Measurements from ENCODE around the gene ATF7IP.

ATF7IP gene

GRCh38 chr12:14325716-14326343, 39.7 kb upstream of the ATF7IP start:
- Histone ChIP-seq H3K4me3 (ENCODE audit: low read depth, low read length) (no peak overlapping the region), H3K36me3 (ENCODE audit: control insufficient read depth in 2 of 2, insufficient read depth in 1 of 2, low read length in 2 of 2) (no peaks in the 10 kb centered on the region), H3K27ac (ENCODE audit: extremely low read depth, low read depth, low read length) (no peak overlapping the region), H3K4me1 (ENCODE audit: control insufficient read depth, insufficient read depth, low read length) (no peaks in the 10 kb centered on the region), H3K9me3 (ENCODE audit: control insufficient read depth, insufficient read depth, low read depth, low read length) (no peaks in the 10 kb centered on the region)
- TF ChIP-seq ZNF133 (tag by site-specific recombination; IDR thresholded peaks at IDR 0.05), result no peak
- TF ChIP-seq ZBTB6 (tag by site-specific recombination; IDR thresholded peaks at IDR 0.05), result no peak
- 0 out of 2 replicates have a peak, but pooled peaks have one; percentile 54 for TF ChIP-seq ATF2 (tag by site-specific recombination; IDR thresholded peaks at IDR 0.05; ENCODE audit: low read depth)
- ChIA-PET POLR2A (no interaction called here), CTCF (interaction anchor here (0.6 kb wide), 1 partner anchor 51 kb away, joined by 3 read pairs; no protein-coding TSS in a partner anchor)

GRCh38 chr12:14326699-14327098, 38.8 kb upstream of the ATF7IP start:
- TF ChIP-seq ZNF514 (tag by site-specific recombination; IDR thresholded peaks at IDR 0.05) (no peak), ZNF747 (tag by site-specific recombination; IDR thresholded peaks at IDR 0.05) (no peak), ZSCAN16 (tag by site-specific recombination; IDR thresholded peaks at IDR 0.05) (no peak), ZNF37A (tag by site-specific recombination; IDR thresholded peaks at IDR 0.05) (no peak), SALL2 (tag by site-specific recombination; IDR thresholded peaks at IDR 0.05; ENCODE audit: borderline replicate concordance) (no peak), WT1 (tag by site-specific recombination; IDR thresholded peaks at IDR 0.05) (no peak), ZNF133 (tag by site-specific recombination; IDR thresholded peaks at IDR 0.05) (no peak), ZNF610 (tag by site-specific recombination; IDR thresholded peaks at IDR 0.05; ENCODE audit: borderline replicate concordance) (no peak), ZNF571 (tag by site-specific recombination; IDR thresholded peaks at IDR 0.05) (no peak), ZNF274 (IDR thresholded peaks at IDR 0.05; ENCODE audit: low read length) (no peak), ZNF274 (tag by site-specific recombination; IDR thresholded peaks at IDR 0.05; ENCODE audit: borderline replicate concordance) (no peak), KLF10 (tag by site-specific recombination; IDR thresholded peaks at IDR 0.05) (no peak), ZNF121 (tag by site-specific recombination; IDR thresholded peaks at IDR 0.05) (no peak), KLF9 (tag by site-specific recombination; IDR thresholded peaks at IDR 0.05; ENCODE audit: low read depth) (no peak), ZNF677 (tag by site-specific recombination; IDR thresholded peaks at IDR 0.05) (no peak), ZNF560 (tag by site-specific recombination; IDR thresholded peaks at IDR 0.05; ENCODE audit: borderline replicate concordance) (no peak), ZNF426 (tag by site-specific recombination; IDR thresholded peaks at IDR 0.05) (no peak), ZNF211 (tag by site-specific recombination; IDR thresholded peaks at IDR 0.05; ENCODE audit: low read depth) (no peak), GFI1B (tag by site-specific recombination; IDR thresholded peaks at IDR 0.05) (no peak)
- H3K9me3 ChIP-seq (ENCODE audit: control insufficient read depth, insufficient read depth, low read depth, low read length), result no peaks in the 10 kb centered on the region
- no peaks in the 10 kb centered on the region for H3K4me1 ChIP-seq (ENCODE audit: control insufficient read depth, insufficient read depth, low read length)
- POLR2A ChIA-PET, result no interaction called here
- CTCF ChIA-PET, result no interaction called here
- no peak overlapping the region for H3K4me3 ChIP-seq (ENCODE audit: low read depth, low read length)
- no peaks in the 10 kb centered on the region for H3K36me3 ChIP-seq (ENCODE audit: control insufficient read depth in 2 of 2, insufficient read depth in 1 of 2, low read length in 2 of 2)
- H3K27ac ChIP-seq (ENCODE audit: extremely low read depth, low read depth, low read length), result no peak overlapping the region

- no peak overlapping the region for H3K4me3 ChIP-seq (ENCODE audit: low read depth, low read length)
- no peaks in the 10 kb centered on the region for H3K36me3 ChIP-seq (ENCODE audit: control insufficient read depth in 2 of 2, insufficient read depth in 1 of 2, low read length in 2 of 2)
- H3K4me1 ChIP-seq (ENCODE audit: control insufficient read depth, insufficient read depth, low read length), result no peaks in the 10 kb centered on the region
- no peak overlapping the region for H3K27ac ChIP-seq (ENCODE audit: extremely low read depth, low read depth, low read length)
- ChIA-PET POLR2A (no interaction called here), CTCF (interaction anchor here (0.6 kb wide), 1 partner anchor 546 kb away, joined by 3 read pairs; no protein-coding TSS in a partner anchor)
- H3K9me3 ChIP-seq (ENCODE audit: control insufficient read depth, insufficient read depth, low read depth, low read length), result no peaks in the 10 kb centered on the region
- TF ChIP-seq ZNF555 (tag by site-specific recombination; conservative IDR thresholded peaks at IDR 0.05) (no peak), ZSCAN5A (tag by site-specific recombination; IDR thresholded peaks at IDR 0.05) (no peak), ZNF530 (tag by site-specific recombination; IDR thresholded peaks at IDR 0.05; ENCODE audit: low read depth) (no peak), HOXD13 (CRISPR knock-in tag; IDR thresholded peaks at IDR 0.05; ENCODE audit: borderline replicate concordance) (no peak), ZIC2 (tag by site-specific recombination; IDR thresholded peaks at IDR 0.05) (no peak), ZNF561 (tag by site-specific recombination; IDR thresholded peaks at IDR 0.05; ENCODE audit: borderline replicate concordance) (no peak), ZNF169 (tag by site-specific recombination; IDR thresholded peaks at IDR 0.05) (no peak), ZNF266 (tag by site-specific recombination; IDR thresholded peaks at IDR 0.05; ENCODE audit: low read depth) (no peak), MZF1 (tag by site-specific recombination; IDR thresholded peaks at IDR 0.05; ENCODE audit: borderline replicate concordance) (no peak)
These were observed 37.8 kb upstream of the ATF7IP start for GRCh38 chr12:14327711-14328110.
